Osteoblast (primary cell): ENCODE results near the gene RSRC1. TPM values are rescaled to one million over a fixed set of nuclear protein-coding genes. Genes with fewer than 3 reads are reported as not detected.
A peak's percentile ranks its signal among the peaks of the same experiment; 100 is the strongest.
"Not testable (repeated sequence)": the region's sequence is repeated elsewhere in the genome, so short reads cannot be mapped to it uniquely, and the experiment has no call there.

Source experiments
- DNase-seq: peaks from one replicate; pipeline ENCODE4 v3.0.0; 2011; ENCODE audit warnings: low spot score, mixed read lengths; ENCODE audit not compliant: insufficient read length; ENCODE audit errors: missing footprints
- H2AFZ ChIP-seq: 2 replicates; pipeline ENCODE4 v1.6.0; 2011; ENCODE audit warnings: mild to moderate bottlenecking, low read length
- H3K27ac ChIP-seq: 2 replicates; pipeline ENCODE4 v1.5.1; 2011; ENCODE audit warnings: mild to moderate bottlenecking, low read depth, low read length, moderate library complexity
- H3K27me3 ChIP-seq: 2 replicates; pipeline ENCODE4 v1.6.0; 2012; ENCODE audit warnings: mild to moderate bottlenecking, control low read depth, inconsistent platforms, low read length, moderate library complexity; ENCODE audit not compliant: insufficient read depth
- H3K36me3 ChIP-seq: 2 replicates; pipeline ENCODE4 v1.5.1; 2011; ENCODE audit warnings: mild to moderate bottlenecking, low read length, control low read depth, moderate library complexity; ENCODE audit not compliant: insufficient read depth
- H3K4me1 ChIP-seq: 2 replicates; pipeline ENCODE4 v1.5.1; 2011; ENCODE audit warnings: mild to moderate bottlenecking, low read length, control low read depth, moderate library complexity; ENCODE audit not compliant: insufficient read depth
- H3K4me2 ChIP-seq: 2 replicates; pipeline ENCODE4 v1.6.0; 2011; ENCODE audit warnings: mild to moderate bottlenecking, low read length; ENCODE audit not compliant: insufficient read depth
- H3K4me3 ChIP-seq: fragments of 200-600 bp; sonication (generic); 3 replicates; pipeline ENCODE4 v1.5.1; 2012; ENCODE audit warnings: mild to moderate bottlenecking, low read length, inconsistent platforms; ENCODE audit not compliant: insufficient read depth
- H3K79me2 ChIP-seq: 2 replicates; pipeline ENCODE4 v1.6.0; 2012; ENCODE audit warnings: mild to moderate bottlenecking, low read length, control low read depth, inconsistent platforms; ENCODE audit not compliant: insufficient read depth
- H3K9me3 ChIP-seq: 2 replicates; pipeline ENCODE4 v1.5.1; 2011; ENCODE audit warnings: low read depth, low read length, control low read depth
- H4K20me1 ChIP-seq: 2 replicates; pipeline ENCODE4 v1.6.0; 2012; ENCODE audit warnings: mild to moderate bottlenecking, low read length, control low read depth; ENCODE audit not compliant: insufficient read depth
- CTCF ChIP-seq: IDR thresholded peaks from 2 replicates; pipeline ENCODE4 v1.5.1; 2011; ENCODE audit warnings: mild to moderate bottlenecking, low read depth, low read length, moderate library complexity; ENCODE audit errors: extremely low read depth
- total RNA-seq: library from RNA; depleted of rRNA; stranded (reverse); fragments of >200 nt; gene quantifications from 2 replicates; pipeline ENCODE4 v1.2.3, GENCODE V29; 2012

RSRC1 gene
- total RNA-seq, 1 donor, result 69.8 TPM

GRCh38 chr3:158108445-158108985, 1.4 kb upstream of the RSRC1 start:
- Histone ChIP-seq H3K9me3 (no peaks in the 10 kb centered on the region), H4K20me1 (no peaks in the 10 kb centered on the region), H3K36me3 (no peaks in the 10 kb centered on the region), H3K4me1 (peaks cover 20% of the 10 kb centered on the region), H3K4me2 (no peak overlapping the region), H3K79me2 (peaks cover 41% of the 10 kb centered on the region), H2AFZ (no peak overlapping the region), H3K4me3 (no peak overlapping the region), H3K27ac (no peak overlapping the region), H3K27me3 (peaks cover 28% of the 10 kb centered on the region)
- DNase-seq, result peak; percentile 75
- TF ChIP-seq CTCF, result no peak

- Histone ChIP-seq H3K9me3 (no peaks in the 10 kb centered on the region), H3K4me2 (peak overlapping the region; percentile 88), H3K4me3 (peak overlapping the region; percentile 90), H3K4me1 (peaks cover 17% of the 10 kb centered on the region), H3K79me2 (peaks cover 38% of the 10 kb centered on the region), H3K36me3 (no peaks in the 10 kb centered on the region), H3K27me3 (peaks cover 21% of the 10 kb centered on the region), H2AFZ (peak overlapping the region; percentile 98), H4K20me1 (no peaks in the 10 kb centered on the region), H3K27ac (peak overlapping the region; percentile 76)
- DNase-seq, result no peak
- no peak for TF ChIP-seq CTCF
Measured at GRCh38 chr3:158109295-158109803, 540 bp upstream of the RSRC1 start.

GRCh38 chr3:158110658-158111018, 749 bp downstream of the RSRC1 start:
- H2AFZ ChIP-seq, result peak overlapping the region; percentile 98
- H3K79me2 ChIP-seq, result peaks cover 45% of the 10 kb centered on the region
- H4K20me1 ChIP-seq, result no peaks in the 10 kb centered on the region
- no peak for DNase-seq
- H3K27ac ChIP-seq, result peak overlapping the region; percentile 76
- H3K27me3 ChIP-seq, result peaks cover 17% of the 10 kb centered on the region
- H3K9me3 ChIP-seq, result no peaks in the 10 kb centered on the region
- no peaks in the 10 kb centered on the region for H3K36me3 ChIP-seq
- peaks cover 14% of the 10 kb centered on the region for H3K4me1 ChIP-seq
- peak overlapping the region; percentile 88 for H3K4me2 ChIP-seq
- no peak for TF ChIP-seq CTCF
- peak overlapping the region; percentile 90 for H3K4me3 ChIP-seq

- TF ChIP-seq CTCF, result no peak
- peaks cover 55% of the 10 kb centered on the region for H3K79me2 ChIP-seq
- H3K27me3 ChIP-seq, result peaks cover 16% of the 10 kb centered on the region
- no peak overlapping the region for H3K27ac ChIP-seq
- no peaks in the 10 kb centered on the region for H3K9me3 ChIP-seq
- H3K4me3 ChIP-seq, result no peak overlapping the region
- no peak for DNase-seq
- H4K20me1 ChIP-seq, result no peaks in the 10 kb centered on the region
- H3K36me3 ChIP-seq, result no peaks in the 10 kb centered on the region
- no peak overlapping the region for H3K4me2 ChIP-seq
- H3K4me1 ChIP-seq, result peaks cover 10% of the 10 kb centered on the region
- H2AFZ ChIP-seq, result no peak overlapping the region
Measured at GRCh38 chr3:158111861-158112260, 2.0 kb downstream of the RSRC1 start.

GRCh38 chr3:158113595-158113994, 3.7 kb downstream of the RSRC1 start:
- H3K27me3 ChIP-seq, H4K20me1 ChIP-seq, H3K4me1 ChIP-seq, H3K9me3 ChIP-seq, H3K4me2 ChIP-seq, H2AFZ ChIP-seq, DNase-seq, H3K27ac ChIP-seq, H3K4me3 ChIP-seq, H3K36me3 ChIP-seq: not testable (repeated sequence)
- H3K79me2 ChIP-seq, result peaks cover 69% of the 10 kb centered on the region
